Fibroblast of mammary gland (primary cell): ENCODE results near the gene XPNPEP1.

Experiments used
- DNase-seq: peaks from one replicate; pipeline ENCODE4 v3.0.0-alpha.2; 2010; ENCODE audit warnings: low read depth
- H3K4me3 ChIP-seq: 2 replicates; pipeline ENCODE4 v1.5.1; 2011; ENCODE audit warnings: low read depth, mild to moderate bottlenecking, low read length, moderate library complexity; ENCODE audit not compliant: control insufficient read depth
- CTCF ChIP-seq: conservative IDR thresholded peaks from 2 replicates; pipeline ENCODE4 v1.5.1; 2011; ENCODE audit warnings: low read depth, low read length, inconsistent platforms; ENCODE audit not compliant: control insufficient read depth, insufficient read depth

XPNPEP1 gene

GRCh38 chr10:109895095-109895818, 28.1 kb downstream of the XPNPEP1 start:
- TF ChIP-seq CTCF: no peak
- peak; percentile 45 for DNase-seq

GRCh38 chr10:109894516-109894915, 28.8 kb downstream of the XPNPEP1 start:
- DNase-seq: peak; percentile 90
- TF ChIP-seq CTCF: no peak
- H3K4me3 ChIP-seq: no peak overlapping the region

More at GRCh38 chr10:109895095-109895818, 28.1 kb downstream of the XPNPEP1 start:
- H3K4me3 ChIP-seq: no peak overlapping the region

- H3K4me3 ChIP-seq: no peak overlapping the region
- TF ChIP-seq CTCF: no peak
- DNase-seq: no peak
These were observed 29.9 kb downstream of the XPNPEP1 start for GRCh38 chr10:109893386-109893785.

- no peak for TF ChIP-seq CTCF
- peak; percentile 85 for DNase-seq
- no peak overlapping the region for H3K4me3 ChIP-seq
These were observed 30.4 kb downstream of the XPNPEP1 start for GRCh38 chr10:109892931-109893330.

GRCh38 chr10:109892117-109892516, 31.2 kb downstream of the XPNPEP1 start:
- no peak for DNase-seq
- no peak overlapping the region for H3K4me3 ChIP-seq
- no peak for TF ChIP-seq CTCF

GRCh38 chr10:109891105-109891504, 32.2 kb downstream of the XPNPEP1 start:
- no peak overlapping the region for H3K4me3 ChIP-seq
- DNase-seq: peak; percentile 74
- TF ChIP-seq CTCF: no peak
